ENCODE data around the gene TERT.

DNA sequence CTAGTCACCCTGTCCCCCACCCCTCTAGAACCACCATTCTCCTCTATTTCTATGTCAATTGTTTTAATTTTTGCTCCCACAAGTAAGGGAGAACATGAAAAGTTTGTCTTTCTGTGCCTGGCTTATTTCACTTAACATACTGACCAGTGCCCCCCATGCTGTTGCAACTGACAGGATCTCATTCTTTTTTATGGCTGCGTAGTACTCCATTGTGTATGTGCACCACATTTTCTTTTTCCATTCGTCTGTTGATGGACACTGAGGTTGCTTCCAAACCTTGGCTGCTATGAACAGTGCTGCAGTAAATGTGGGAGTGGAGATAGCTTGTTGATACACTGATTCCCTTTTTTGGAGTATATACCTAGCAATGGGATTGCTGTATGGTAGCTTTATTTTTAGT is 7.4 kb upstream of the TERT start:
- TF ChIP-seq POLR2AphosphoS5 (IDR thresholded peaks at IDR 0.05), result no peak
- TF ChIP-seq, protein P1, sequence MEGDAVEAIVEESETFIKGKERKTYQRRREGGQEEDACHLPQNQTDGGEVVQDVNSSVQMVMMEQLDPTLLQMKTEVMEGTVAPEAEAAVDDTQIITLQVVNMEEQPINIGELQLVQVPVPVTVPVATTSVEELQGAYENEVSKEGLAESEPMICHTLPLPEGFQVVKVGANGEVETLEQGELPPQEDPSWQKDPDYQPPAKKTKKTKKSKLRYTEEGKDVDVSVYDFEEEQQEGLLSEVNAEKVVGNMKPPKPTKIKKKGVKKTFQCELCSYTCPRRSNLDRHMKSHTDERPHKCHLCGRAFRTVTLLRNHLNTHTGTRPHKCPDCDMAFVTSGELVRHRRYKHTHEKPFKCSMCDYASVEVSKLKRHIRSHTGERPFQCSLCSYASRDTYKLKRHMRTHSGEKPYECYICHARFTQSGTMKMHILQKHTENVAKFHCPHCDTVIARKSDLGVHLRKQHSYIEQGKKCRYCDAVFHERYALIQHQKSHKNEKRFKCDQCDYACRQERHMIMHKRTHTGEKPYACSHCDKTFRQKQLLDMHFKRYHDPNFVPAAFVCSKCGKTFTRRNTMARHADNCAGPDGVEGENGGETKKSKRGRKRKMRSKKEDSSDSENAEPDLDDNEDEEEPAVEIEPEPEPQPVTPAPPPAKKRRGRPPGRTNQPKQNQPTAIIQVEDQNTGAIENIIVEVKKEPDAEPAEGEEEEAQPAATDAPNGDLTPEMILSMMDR (IDR thresholded peaks at IDR 0.05), result no peak

Measured in prostate gland (tissue), 2 donors.